ENCODE measurements around the gene PDGFA.

GRCh38 chr7:504221-505111 is 15.2 kb downstream of the PDGFA start:
- TF ChIP-seq, protein P1, sequence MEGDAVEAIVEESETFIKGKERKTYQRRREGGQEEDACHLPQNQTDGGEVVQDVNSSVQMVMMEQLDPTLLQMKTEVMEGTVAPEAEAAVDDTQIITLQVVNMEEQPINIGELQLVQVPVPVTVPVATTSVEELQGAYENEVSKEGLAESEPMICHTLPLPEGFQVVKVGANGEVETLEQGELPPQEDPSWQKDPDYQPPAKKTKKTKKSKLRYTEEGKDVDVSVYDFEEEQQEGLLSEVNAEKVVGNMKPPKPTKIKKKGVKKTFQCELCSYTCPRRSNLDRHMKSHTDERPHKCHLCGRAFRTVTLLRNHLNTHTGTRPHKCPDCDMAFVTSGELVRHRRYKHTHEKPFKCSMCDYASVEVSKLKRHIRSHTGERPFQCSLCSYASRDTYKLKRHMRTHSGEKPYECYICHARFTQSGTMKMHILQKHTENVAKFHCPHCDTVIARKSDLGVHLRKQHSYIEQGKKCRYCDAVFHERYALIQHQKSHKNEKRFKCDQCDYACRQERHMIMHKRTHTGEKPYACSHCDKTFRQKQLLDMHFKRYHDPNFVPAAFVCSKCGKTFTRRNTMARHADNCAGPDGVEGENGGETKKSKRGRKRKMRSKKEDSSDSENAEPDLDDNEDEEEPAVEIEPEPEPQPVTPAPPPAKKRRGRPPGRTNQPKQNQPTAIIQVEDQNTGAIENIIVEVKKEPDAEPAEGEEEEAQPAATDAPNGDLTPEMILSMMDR (IDR thresholded peaks at IDR 0.05) = no peak
- TF ChIP-seq POLR2A (IDR thresholded peaks at IDR 0.05) = no peak
